GM19452 (cell line): ENCODE measurements around the gene JADE2.

ENCODE experiments used
- ATAC-seq: cut with Tn5 transposase; IDR thresholded peaks from one replicate; pipeline ENCODE4 v1.9.1; 2021; ENCODE audit not compliant: unreplicated experiment

Gene JADE2

GRCh38 chr5:134568337-134568700, 42.8 kb downstream of the JADE2 start:
- no peak for ATAC-seq

GRCh38 chr5:134568761-134569695, 43.6 kb downstream of the JADE2 start:
- no peak for ATAC-seq

GRCh38 chr5:134569758-134570364, 44.4 kb downstream of the JADE2 start:
- no peak for ATAC-seq

GRCh38 chr5:134570365-134570758, 44.9 kb downstream of the JADE2 start:
- no peak for ATAC-seq

- no peak for ATAC-seq
Observed at GRCh38 chr5:134570886-134571285, 45.4 kb downstream of the JADE2 start.

- no peak for ATAC-seq
Observed at GRCh38 chr5:134571693-134572405, 46.4 kb downstream of the JADE2 start.

GRCh38 chr5:134572811-134573210, 47.3 kb downstream of the JADE2 start:
- ATAC-seq = no peak

GRCh38 chr5:134574521-134574920, 49.1 kb downstream of the JADE2 start:
- ATAC-seq = no peak

- ATAC-seq = no peak
Observed at GRCh38 chr5:134575316-134575715, 49.8 kb downstream of the JADE2 start.

- no peak for ATAC-seq
Observed at GRCh38 chr5:134576386-134577021, 51.0 kb downstream of the JADE2 start.

- ATAC-seq = no peak
Observed at GRCh38 chr5:134577022-134577795, 51.7 kb downstream of the JADE2 start.

GRCh38 chr5:134577796-134578577, 52.5 kb downstream of the JADE2 start:
- ATAC-seq = no peak

- ATAC-seq = no peak
Observed at GRCh38 chr5:134578578-134579283, 53.3 kb downstream of the JADE2 start.

- ATAC-seq = no peak
Observed at GRCh38 chr5:134579284-134579771, 53.9 kb downstream of the JADE2 start.

GRCh38 chr5:134580001-134580460, 54.6 kb downstream of the JADE2 start:
- ATAC-seq = no peak

GRCh38 chr5:134581241-134581981, 55.9 kb downstream of the JADE2 start:
- no peak for ATAC-seq

- no peak for ATAC-seq
Observed at GRCh38 chr5:134582281-134582680, 56.8 kb downstream of the JADE2 start.

GRCh38 chr5:134582941-134583340, 57.5 kb downstream of the JADE2 start:
- no peak for ATAC-seq
